Measurements from ENCODE around the gene CRIM1. TPM values are rescaled to one million over a fixed set of nuclear protein-coding genes. Genes with fewer than 3 reads are reported as not detected.

The CRIM1 gene
- total RNA-seq, 1 donor from 2014 or later: 60.4 TPM

DNA sequence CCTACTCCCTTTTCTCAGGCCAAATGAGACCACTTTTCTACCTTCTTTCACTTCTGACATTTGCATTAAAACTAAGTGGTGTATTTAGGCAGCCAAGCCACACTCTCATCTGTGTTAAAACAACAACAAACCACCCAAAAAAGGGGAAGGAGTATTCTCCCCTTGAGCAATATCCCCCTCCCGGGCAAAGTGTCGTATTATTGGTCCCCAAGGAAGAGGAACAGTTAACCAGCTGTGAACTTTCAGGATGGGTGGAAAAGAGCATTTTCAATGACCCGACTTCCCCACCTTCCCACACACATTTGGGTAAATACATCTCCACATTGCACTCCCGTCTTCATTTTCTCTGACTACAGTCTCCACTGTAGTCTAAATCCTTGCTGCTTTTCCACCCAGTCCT lies 198.1 kb downstream of the CRIM1 start:
- Histone ChIP-seq H3K9me3 (no peaks in the 10 kb centered on the region), H3K27ac (no peak overlapping the region), H3K4me3 (no peak overlapping the region), H3K27me3 (no peaks in the 10 kb centered on the region), H3K4me1 (no peaks in the 10 kb centered on the region), H3K36me3 (peaks cover 0 to 33% of the 10 kb centered on the region in 2 donors)
- TF ChIP-seq POLR2A (IDR thresholded peaks at IDR 0.05) (no peak), POLR2AphosphoS5 (IDR thresholded peaks at IDR 0.05; ENCODE audit: insufficient read depth in 1 of 2, low read depth in 1 of 2) (no peak), CTCF (IDR thresholded peaks at IDR 0.05) (no peak)
- DNase-seq (ENCODE audit: extremely low spot score in 2 of 2): no peak
- intact Hi-C loops (cut with DNase I): no loop called here

DNA sequence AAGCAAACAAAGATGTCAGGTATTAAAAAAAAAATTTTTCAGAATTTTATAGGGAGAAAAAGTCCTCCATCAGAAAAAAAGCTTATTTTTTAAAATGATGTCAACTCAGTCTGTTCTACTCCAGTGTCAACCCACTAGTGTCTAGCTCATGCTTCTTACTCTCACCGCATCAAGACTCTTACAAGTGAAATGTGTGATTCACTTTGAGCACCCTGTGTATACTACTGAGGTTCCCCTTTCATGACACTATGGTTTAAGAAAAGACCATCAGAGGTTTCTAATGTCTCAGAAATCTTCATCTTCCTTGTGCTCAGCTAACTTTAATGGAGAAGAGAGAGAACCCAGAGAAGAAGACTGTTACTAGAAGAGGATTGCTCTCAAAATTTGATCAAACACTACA lies 199.0 kb downstream of the CRIM1 start:
- peaks cover 0 to 34% of the 10 kb centered on the region in 2 donors for H3K36me3 ChIP-seq

GRCh38 chr2:36555789-36556188 lies 200.2 kb downstream of the CRIM1 start:
- no peak overlapping the region for H3K27ac ChIP-seq
- no peaks in the 10 kb centered on the region for H3K4me1 ChIP-seq
- no peak for TF ChIP-seq POLR2AphosphoS5 (IDR thresholded peaks at IDR 0.05; ENCODE audit: insufficient read depth in 1 of 2, low read depth in 1 of 2)
- no peak for TF ChIP-seq POLR2A (IDR thresholded peaks at IDR 0.05)
- no peak for TF ChIP-seq CTCF (IDR thresholded peaks at IDR 0.05)
- no peaks in the 10 kb centered on the region for H3K9me3 ChIP-seq
- peaks cover 0 to 30% of the 10 kb centered on the region in 2 donors for H3K36me3 ChIP-seq
- no peaks in the 10 kb centered on the region for H3K27me3 ChIP-seq
- intact Hi-C loops (cut with DNase I): no loop called here
- H3K4me3 ChIP-seq: no peak overlapping the region
- no peak for DNase-seq (ENCODE audit: extremely low spot score in 2 of 2)

More for the DNA sequence above, 199.0 kb downstream of the CRIM1 start:
- Histone ChIP-seq H3K9me3 (no peaks in the 10 kb centered on the region), H3K4me3 (no peak overlapping the region), H3K27ac (no peak overlapping the region), H3K4me1 (no peaks in the 10 kb centered on the region), H3K27me3 (no peaks in the 10 kb centered on the region)
- TF ChIP-seq POLR2AphosphoS5 (IDR thresholded peaks at IDR 0.05; ENCODE audit: insufficient read depth in 1 of 2, low read depth in 1 of 2) (no peak), CTCF (IDR thresholded peaks at IDR 0.05) (no peak), POLR2A (IDR thresholded peaks at IDR 0.05) (no peak)
- DNase-seq (ENCODE audit: extremely low spot score in 2 of 2): no peak
- intact Hi-C loops (cut with DNase I): no loop called here

- intact Hi-C loops (cut with DNase I): no loop called here
- Histone ChIP-seq H3K36me3 (peaks cover 0 to 20% of the 10 kb centered on the region in 2 donors), H3K27ac (no peak overlapping the region), H3K4me1 (peaks cover 8% of the 10 kb centered on the region), H3K9me3 (no peaks in the 10 kb centered on the region), H3K27me3 (no peaks in the 10 kb centered on the region), H3K4me3 (no peak overlapping the region)
- TF ChIP-seq CTCF (IDR thresholded peaks at IDR 0.05): no peak
- no peak for TF ChIP-seq POLR2AphosphoS5 (IDR thresholded peaks at IDR 0.05; ENCODE audit: insufficient read depth in 1 of 2, low read depth in 1 of 2)
- TF ChIP-seq POLR2A (IDR thresholded peaks at IDR 0.05): no peak
- no peak for DNase-seq (ENCODE audit: extremely low spot score in 2 of 2)
Observed at GRCh38 chr2:36556842-36557241, 201.3 kb downstream of the CRIM1 start.

- TF ChIP-seq POLR2A (IDR thresholded peaks at IDR 0.05) (no peak), POLR2AphosphoS5 (IDR thresholded peaks at IDR 0.05; ENCODE audit: insufficient read depth in 1 of 2, low read depth in 1 of 2) (no peak), CTCF (IDR thresholded peaks at IDR 0.05) (no peak)
- no peak for DNase-seq (ENCODE audit: extremely low spot score in 2 of 2)
- H3K9me3 ChIP-seq: no peaks in the 10 kb centered on the region
- no peak overlapping the region for H3K27ac ChIP-seq
- H3K36me3 ChIP-seq: peaks cover 0 to 14% of the 10 kb centered on the region in 2 donors
- no peak overlapping the region for H3K4me3 ChIP-seq
- peaks cover 9% of the 10 kb centered on the region for H3K4me1 ChIP-seq
- no peaks in the 10 kb centered on the region for H3K27me3 ChIP-seq
- intact Hi-C loops (cut with DNase I): no loop called here
Observed at GRCh38 chr2:36559221-36559942, 203.8 kb downstream of the CRIM1 start.

Measured in vagina (tissue), 2 donors.